HG02571 (cell line): ENCODE results near the gene MCTP2.

ENCODE experiments used
- ATAC-seq: cut with Tn5 transposase; IDR thresholded peaks from one replicate; pipeline ENCODE4 v1.9.1; 2021; ENCODE audit warnings: mild to moderate bottlenecking, moderate library complexity; ENCODE audit not compliant: unreplicated experiment

Gene MCTP2, protein sequence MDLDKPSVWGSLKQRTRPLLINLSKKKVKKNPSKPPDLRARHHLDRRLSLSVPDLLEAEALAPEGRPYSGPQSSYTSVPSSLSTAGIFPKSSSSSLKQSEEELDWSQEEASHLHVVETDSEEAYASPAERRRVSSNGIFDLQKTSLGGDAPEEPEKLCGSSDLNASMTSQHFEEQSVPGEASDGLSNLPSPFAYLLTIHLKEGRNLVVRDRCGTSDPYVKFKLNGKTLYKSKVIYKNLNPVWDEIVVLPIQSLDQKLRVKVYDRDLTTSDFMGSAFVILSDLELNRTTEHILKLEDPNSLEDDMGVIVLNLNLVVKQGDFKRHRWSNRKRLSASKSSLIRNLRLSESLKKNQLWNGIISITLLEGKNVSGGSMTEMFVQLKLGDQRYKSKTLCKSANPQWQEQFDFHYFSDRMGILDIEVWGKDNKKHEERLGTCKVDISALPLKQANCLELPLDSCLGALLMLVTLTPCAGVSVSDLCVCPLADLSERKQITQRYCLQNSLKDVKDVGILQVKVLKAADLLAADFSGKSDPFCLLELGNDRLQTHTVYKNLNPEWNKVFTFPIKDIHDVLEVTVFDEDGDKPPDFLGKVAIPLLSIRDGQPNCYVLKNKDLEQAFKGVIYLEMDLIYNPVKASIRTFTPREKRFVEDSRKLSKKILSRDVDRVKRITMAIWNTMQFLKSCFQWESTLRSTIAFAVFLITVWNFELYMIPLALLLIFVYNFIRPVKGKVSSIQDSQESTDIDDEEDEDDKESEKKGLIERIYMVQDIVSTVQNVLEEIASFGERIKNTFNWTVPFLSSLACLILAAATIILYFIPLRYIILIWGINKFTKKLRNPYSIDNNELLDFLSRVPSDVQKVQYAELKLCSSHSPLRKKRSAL

GRCh38 chr15:94230883-94231722 lies at the start of gene MCTP2:
Gene MCTP2 (plus strand): TSS chr15:94231561. CDS start chr15:94298266, 66,705 bp downstream.
- ATAC-seq, result peak; percentile 68

DNA sequence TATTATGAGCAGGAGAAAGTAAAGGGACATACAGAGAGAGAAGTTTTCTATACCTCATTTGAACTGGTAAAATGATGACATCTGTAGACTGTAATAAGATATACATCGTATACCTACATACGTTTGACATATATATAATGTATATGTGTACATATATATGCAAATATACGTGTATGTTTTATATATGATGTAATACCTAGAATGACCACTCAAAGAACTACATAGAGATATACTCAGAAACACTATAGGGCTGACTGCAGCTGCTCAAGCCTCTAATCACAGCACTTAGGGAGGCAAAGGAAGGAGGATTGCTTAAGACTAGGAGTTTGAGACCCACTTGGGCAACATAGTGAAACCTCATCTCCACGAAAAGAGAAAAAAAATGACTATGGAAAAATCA lies 48.5 kb upstream of the MCTP2 start:
- no peak for ATAC-seq

GRCh38 chr15:94185547-94186236 lies 45.7 kb upstream of the MCTP2 start:
- no peak for ATAC-seq

DNA sequence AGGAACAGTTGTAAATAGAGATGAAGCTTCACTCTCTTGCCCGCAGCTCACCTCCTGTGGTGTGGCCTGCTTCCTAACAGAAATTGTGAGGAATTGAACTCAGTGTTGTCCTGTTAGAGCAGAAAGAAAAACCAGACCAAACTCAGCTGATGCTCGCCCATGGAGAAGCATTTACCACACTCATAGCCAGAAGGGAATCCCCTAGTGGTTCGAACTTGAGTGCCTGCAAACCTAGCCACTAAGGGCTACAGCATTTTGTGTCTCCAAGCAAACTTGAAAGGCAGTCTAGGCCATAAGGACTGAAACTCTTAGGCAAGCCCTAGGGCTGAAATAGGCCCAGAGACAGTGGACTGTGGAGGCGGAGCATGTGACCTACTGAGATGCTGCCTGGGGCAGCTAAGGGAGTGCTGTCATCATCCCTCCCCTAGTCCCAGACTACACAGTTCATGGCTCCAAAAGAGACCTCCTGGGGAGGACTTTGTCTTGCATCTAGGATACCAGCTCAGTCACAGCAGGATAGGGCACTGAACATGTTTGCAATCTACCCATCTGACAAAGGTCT lies 44.5 kb upstream of the MCTP2 start:
- no peak for ATAC-seq

- no peak for ATAC-seq
These were observed 37.5 kb upstream of the MCTP2 start for GRCh38 chr15:94193906-94194305.

DNA sequence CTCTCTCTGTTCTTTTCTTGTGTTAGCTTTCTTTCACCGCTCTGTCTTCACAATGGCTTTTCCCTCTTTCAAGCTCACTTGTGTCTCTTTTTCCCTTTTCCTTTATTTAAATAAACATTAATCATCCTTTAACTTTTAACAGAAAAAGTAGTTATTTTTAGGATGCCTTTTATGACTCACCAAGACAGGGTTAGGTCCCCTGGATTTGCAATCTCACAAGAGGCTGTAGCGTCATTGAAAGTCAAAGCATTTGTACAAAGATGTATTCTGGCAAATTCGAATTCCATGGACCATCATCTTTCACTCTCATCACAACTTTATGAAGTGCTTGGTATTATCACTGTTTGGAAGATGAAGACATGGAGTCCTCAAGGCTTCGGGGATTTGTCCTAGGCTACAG lies 34.8 kb upstream of the MCTP2 start:
- no peak for ATAC-seq

- no peak for ATAC-seq
These were observed 32.7 kb upstream of the MCTP2 start for GRCh38 chr15:94198633-94199032.

DNA sequence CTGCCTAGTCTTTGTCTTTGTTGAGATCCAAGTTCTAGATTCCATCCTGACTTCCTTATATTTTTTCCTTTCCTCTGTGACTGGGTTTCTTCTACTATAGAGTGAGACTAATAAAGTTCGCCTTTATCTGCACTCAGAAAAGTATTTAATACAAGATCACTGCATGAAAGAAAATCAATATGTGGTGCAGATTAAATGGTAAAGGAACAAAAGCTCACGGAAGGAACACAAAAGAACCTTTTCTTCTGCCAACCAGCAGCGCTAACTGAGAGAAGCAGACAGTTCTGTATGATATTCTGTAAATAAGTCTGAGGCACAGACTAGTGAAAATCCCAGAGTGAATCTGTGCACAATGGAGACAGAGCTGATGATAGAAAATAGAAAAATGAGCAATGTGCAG lies 31.6 kb upstream of the MCTP2 start:
- no peak for ATAC-seq

- no peak for ATAC-seq
These were observed 28.1 kb upstream of the MCTP2 start for GRCh38 chr15:94203306-94203705.

GRCh38 chr15:94205366-94205765 lies 26.0 kb upstream of the MCTP2 start:
- no peak for ATAC-seq

- ATAC-seq, result no peak
These were observed 24.7 kb upstream of the MCTP2 start for GRCh38 chr15:94206463-94207167.

GRCh38 chr15:94212291-94212690 lies 19.1 kb upstream of the MCTP2 start:
- no peak for ATAC-seq

- ATAC-seq, result no peak
These were observed 5.7 kb upstream of the MCTP2 start for GRCh38 chr15:94225616-94226015.

DNA sequence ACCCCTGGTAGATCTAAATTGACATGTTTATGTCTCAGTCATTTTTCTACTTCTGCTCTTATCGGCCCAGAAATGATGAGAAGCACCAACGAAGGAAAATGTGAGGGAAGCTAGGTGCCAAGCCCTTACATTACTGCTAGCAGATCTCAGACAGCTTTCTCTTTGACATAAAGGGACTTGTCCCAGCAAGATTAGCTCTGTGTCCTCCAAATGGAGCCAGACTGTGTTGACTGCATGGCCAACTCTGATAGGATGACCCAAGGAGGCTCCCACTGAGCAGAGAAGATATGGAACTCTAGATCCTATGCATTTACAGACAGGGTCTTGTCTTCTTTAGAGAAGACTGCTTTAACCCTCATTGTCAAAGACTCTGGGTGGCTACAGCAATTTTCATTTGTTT lies 2.8 kb upstream of the MCTP2 start:
- ATAC-seq, result no peak

- ATAC-seq, result peak; percentile 49
These were observed 1.6 kb upstream of the MCTP2 start for GRCh38 chr15:94229591-94230369.

GRCh38 chr15:94230431-94230882 lies 904 bp upstream of the MCTP2 start:
- no peak for ATAC-seq

GRCh38 chr15:94231723-94232468 lies 535 bp downstream of the MCTP2 start:
- ATAC-seq, result peak; percentile 10

DNA sequence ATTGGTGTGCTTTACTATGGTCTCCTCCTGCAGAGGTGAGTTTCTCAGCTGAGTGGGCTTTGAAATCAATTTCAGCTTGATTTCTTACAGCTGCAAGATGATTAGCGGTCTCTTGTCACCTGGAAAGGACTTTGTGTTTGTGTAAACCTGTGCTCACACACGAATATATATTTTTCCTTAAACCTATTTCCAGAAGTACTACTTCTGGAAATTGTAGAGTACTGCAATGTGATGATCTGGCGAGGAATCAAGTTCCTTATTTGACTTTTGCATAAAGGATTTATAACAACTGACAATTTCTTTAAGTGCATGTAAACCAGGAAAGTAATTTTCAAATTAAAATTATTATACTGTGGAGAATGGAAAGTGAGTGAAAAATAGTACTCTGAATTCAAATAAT lies 2.1 kb downstream of the MCTP2 start:
- ATAC-seq, result no peak
